ENCODE results near the gene SND1. TPM values are rescaled to one million over a fixed set of nuclear protein-coding genes. Genes with fewer than 3 reads are reported as not detected.

Gene SND1
- total and polyA plus RNA-seq, 10 donors = 61.7 to 173 (median 116) TPM

DNA sequence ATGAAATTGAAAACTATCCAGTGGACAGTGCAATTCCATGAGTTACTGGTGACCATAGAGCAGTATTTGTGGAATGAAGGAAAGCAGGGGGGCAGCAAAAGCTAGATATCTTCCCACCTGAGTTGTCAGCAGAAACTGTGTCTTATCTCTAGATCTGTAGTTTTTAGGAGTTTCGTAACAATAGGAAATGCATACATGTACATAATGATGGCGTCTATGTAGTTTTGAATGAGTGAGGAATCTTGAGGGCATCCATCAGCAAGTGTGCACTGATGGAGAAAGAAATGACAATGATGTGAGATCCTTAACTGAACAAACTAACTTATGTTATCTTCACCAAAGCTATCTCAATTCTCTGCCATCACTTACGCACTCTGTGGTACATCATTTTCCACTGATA, 264.7 kb downstream of the SND1 start:
- TF ChIP-seq POLR2AphosphoS5 (IDR thresholded peaks at IDR 0.05) (no peak), CTCF (IDR thresholded peaks at IDR 0.05 in 8 of 11, conservative IDR thresholded peaks at IDR 0.05 in 3 of 11) (no peak), POLR2A (IDR thresholded peaks at IDR 0.05) (no peak)
- intact Hi-C loops (cut with DNase I; ENCODE audit: low total_unique reads) = no loop called here
- WGBS, 5 donors = 82 to 95% (median 92%) methylated on average over 3 of the region's 3 CpGs
- H3K4me3 ChIP-seq = no peak overlapping the region
- H3K27me3 ChIP-seq (replicated peaks in 1 of 7) = no peaks in the 10 kb centered on the region
- no peak overlapping the region for H3K27ac ChIP-seq
- no peaks in the 10 kb centered on the region for H3K9me3 ChIP-seq
- H3K4me1 ChIP-seq = peaks cover 0 to 17% (median 4%) of the 10 kb centered on the region in 6 donors
- no peaks in the 10 kb centered on the region for H3K36me3 ChIP-seq
- no peak for DNase-seq

- intact Hi-C loops (cut with DNase I; ENCODE audit: low total_unique reads) = no loop called here
- WGBS, 5 donors = 84 to 91% (median 89%) methylated on average over 8 of the region's 8 CpGs
Observed at GRCh38 chr7:127918130-127918529, 266.1 kb downstream of the SND1 start.

DNA sequence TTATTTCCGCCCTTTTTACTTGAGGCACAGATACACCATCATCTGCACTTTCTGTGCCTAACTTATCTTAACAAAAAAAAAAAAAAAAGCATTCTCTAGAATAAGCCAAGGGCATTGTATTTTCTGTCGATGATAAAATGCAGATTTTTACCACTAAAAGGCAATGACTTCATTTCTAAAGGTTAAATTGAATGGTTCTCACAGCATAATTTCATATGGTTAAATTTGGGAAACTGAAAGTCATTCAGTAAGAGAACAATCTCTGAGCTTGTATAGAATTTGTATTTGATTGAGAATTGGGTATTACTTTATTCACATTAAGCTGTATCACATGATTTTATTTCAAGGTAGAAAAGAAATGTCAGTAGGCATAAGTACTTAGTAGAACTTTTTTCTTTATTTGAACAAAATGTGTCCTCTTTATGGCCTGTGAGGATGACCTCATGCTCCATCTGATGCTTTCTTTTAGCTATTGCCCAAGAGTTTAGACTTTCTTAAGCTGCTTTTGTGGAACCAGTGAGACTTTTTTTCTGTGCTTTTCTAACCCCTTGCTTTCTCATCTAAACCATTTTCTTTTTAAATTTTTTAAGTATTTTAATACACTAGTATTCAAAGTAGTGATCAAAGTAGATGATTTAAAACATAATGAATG, 268.9 kb downstream of the SND1 start:
- no peak for DNase-seq
- TF ChIP-seq POLR2A (IDR thresholded peaks at IDR 0.05) (no peak), CTCF (IDR thresholded peaks at IDR 0.05 in 8 of 11, conservative IDR thresholded peaks at IDR 0.05 in 3 of 11) (no peak), POLR2AphosphoS5 (IDR thresholded peaks at IDR 0.05) (no peak)
- 78 to 94% (median 85%) methylated on average over 2 of the region's 2 CpGs for WGBS, 5 donors
- H3K27me3 ChIP-seq (replicated peaks in 1 of 7) = no peaks in the 10 kb centered on the region
- H3K4me1 ChIP-seq = peaks cover 0 to 5% (median 0%) of the 10 kb centered on the region in 6 donors
- H3K4me3 ChIP-seq = no peak overlapping the region
- intact Hi-C loops (cut with DNase I; ENCODE audit: low total_unique reads) = no loop called here
- H3K36me3 ChIP-seq = no peaks in the 10 kb centered on the region
- no peak overlapping the region for H3K27ac ChIP-seq
- no peaks in the 10 kb centered on the region for H3K9me3 ChIP-seq

More at GRCh38 chr7:127918130-127918529, 266.1 kb downstream of the SND1 start:
- Histone ChIP-seq H3K36me3 (no peaks in the 10 kb centered on the region), H3K9me3 (no peaks in the 10 kb centered on the region), H3K4me1 (peaks cover 0 to 5% (median under 1%) of the 10 kb centered on the region in 6 donors), H3K4me3 (no peak overlapping the region), H3K27me3 (replicated peaks in 1 of 7) (no peaks in the 10 kb centered on the region), H3K27ac (no peak overlapping the region)
- TF ChIP-seq CTCF (IDR thresholded peaks at IDR 0.05 in 8 of 11, conservative IDR thresholded peaks at IDR 0.05 in 3 of 11) (no peak), POLR2AphosphoS5 (IDR thresholded peaks at IDR 0.05) (no peak)
- DNase-seq = no peak

- no peaks in the 10 kb centered on the region for H3K27me3 ChIP-seq (replicated peaks in 1 of 7)
- H3K27ac ChIP-seq = no peak overlapping the region
- no peak overlapping the region for H3K4me3 ChIP-seq
- no peak for DNase-seq
- intact Hi-C loops (cut with DNase I; ENCODE audit: low total_unique reads) = no loop called here
- no peaks in the 10 kb centered on the region for H3K9me3 ChIP-seq
- WGBS, 5 donors = 93 to 100% (median 100%) methylated on average over 1 of the region's 1 CpG
- no peaks in the 10 kb centered on the region for H3K36me3 ChIP-seq
- H3K4me1 ChIP-seq = peaks cover 0 to 15% (median 10%) of the 10 kb centered on the region in 6 donors
- TF ChIP-seq POLR2AphosphoS5 (IDR thresholded peaks at IDR 0.05) (no peak), POLR2A (IDR thresholded peaks at IDR 0.05) (no peak), CTCF (IDR thresholded peaks at IDR 0.05 in 8 of 11, conservative IDR thresholded peaks at IDR 0.05 in 3 of 11) (no peak)
Observed at GRCh38 chr7:127922656-127923055, 270.7 kb downstream of the SND1 start.
